Occipital lobe (tissue), 2 donors: ENCODE data around the gene AGO3. TPM values are rescaled to one million over a fixed set of nuclear protein-coding genes. Genes with fewer than 3 reads are reported as not detected.
"Not testable (repeated sequence)": the region's sequence is repeated elsewhere in the genome, so short reads cannot be mapped to it uniquely, and the experiment has no call there.

Experiments used
- DNase-seq: peaks from one replicate; lab custom pipeline; 2025; lab: John Stamatoyannopoulos, UW
- total RNA-seq: library from RNA; depleted of rRNA; stranded (reverse); fragments of >200 nt; gene quantifications from one replicate; pipeline ENCODE4 v1.2.3, GENCODE V29; 2014

Gene AGO3
- total RNA-seq, 1 donor from 2014 or later: 28.1 TPM

DNA sequence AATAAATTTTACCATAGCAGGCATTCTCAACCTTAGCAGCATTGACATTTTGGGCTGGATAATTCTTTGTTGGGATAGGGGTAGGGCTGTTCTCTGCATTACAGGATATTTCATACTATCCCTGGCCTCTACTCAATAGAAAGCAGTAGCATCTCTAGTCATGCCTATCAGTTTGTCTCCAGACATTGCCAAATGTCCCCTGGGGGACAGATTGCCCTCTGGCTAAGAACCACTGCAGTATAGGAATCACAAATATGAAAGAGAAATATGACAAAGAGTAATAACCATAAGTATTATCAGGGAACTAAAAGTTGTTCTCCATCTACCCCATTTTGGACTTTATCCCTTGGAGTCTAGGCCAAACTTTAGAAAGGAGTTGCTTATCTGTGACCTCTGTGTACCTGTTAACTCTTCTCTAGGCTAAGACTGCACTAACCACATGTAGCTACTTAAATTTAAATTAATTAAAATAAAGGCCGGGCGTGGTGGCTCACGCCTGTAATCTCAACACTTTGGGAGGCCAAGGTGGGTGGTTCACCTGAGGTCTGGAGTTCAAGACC, 76.1 kb downstream of the AGO3 start:
- no peak for DNase-seq

DNA sequence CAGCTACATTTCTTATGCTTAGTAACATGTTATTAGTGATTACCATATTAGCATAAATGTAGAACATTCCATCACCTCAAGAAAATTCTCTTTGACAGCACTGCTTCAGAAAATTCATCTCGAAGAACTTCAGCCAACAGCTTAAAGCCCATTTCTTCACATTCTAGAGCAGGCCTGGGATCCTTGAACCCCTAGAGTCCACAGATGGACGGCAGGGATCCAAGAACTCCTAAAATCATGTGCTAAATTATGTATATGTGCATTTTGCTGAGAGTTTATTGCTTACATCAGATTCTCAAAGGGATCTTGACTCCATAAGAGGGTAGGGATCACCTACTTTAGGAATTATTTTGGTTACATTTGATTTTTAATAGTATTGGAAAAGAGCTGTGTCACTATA, 76.8 kb downstream of the AGO3 start:
- DNase-seq: no peak

DNA sequence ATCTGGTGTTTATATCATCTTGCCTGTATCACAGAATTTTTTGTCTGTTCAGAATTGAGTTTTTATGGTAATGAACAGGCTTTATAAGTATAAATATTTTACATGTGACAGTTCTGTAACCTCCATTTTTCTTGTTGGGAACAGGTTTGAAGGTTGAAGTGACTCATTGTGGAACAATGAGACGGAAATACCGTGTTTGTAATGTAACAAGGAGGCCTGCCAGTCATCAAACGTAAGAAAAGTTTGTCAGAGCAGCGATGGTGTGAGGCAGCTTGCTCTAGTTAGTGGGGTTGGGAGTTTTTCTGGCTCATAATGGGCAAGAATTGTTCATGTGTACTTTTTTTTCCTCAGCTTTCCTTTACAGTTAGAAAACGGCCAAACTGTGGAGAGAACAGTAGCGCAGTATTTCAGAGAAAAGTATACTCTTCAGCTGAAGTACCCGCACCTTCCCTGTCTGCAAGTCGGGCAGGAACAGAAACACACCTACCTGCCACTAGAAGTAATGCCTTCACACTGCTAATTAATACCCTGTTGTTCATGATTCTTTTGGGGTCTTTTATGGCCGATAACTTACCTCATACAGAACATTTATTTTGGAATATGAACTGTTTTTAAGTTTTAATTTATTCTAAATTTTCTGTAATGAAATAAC, 77.8 kb downstream of the AGO3 start:
- DNase-seq: no peak

DNA sequence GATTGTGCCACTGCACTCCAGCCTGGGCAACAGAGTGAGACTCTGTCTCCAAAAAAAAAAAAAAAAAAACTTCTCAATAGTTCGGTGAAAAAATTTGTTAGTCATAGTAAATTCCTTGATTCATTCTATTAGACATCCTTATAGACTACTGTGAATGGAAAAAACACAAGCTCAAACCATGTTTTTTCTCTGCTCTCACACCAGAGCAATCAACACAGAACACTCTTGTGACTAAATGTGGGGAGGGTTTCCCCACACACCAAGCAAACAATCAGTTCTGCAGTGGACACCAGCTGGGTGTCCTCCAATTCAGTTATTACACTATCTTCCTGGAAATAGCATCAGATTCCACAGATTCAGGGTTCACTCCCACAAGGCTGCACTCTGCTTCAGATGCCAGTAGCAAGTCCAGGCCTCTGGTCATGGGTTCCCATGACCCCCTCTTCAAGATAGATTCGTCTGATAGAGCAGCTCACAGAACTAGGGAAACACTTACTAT, 83.9 kb downstream of the AGO3 start:
- no peak for DNase-seq

DNA sequence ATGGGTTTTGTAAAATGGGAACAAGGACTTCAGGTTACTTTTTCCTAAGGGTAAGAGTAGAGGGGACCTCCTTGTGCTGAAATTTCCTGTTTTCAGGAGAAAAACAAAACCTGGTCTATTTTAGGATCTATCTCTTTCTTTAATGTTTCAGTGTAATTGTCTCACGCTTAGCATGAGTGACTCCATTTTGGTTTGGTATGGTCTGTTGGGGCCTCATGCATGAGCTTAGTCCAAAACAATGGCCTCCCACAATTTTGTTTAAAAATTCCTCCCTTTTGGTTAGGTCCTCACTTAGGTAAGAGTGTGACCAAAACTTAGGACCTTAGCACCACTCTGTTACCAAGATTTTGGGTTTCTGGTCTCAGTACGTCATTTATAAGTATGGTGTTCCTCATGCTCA, 85.8 kb downstream of the AGO3 start:
- DNase-seq: no peak

DNA sequence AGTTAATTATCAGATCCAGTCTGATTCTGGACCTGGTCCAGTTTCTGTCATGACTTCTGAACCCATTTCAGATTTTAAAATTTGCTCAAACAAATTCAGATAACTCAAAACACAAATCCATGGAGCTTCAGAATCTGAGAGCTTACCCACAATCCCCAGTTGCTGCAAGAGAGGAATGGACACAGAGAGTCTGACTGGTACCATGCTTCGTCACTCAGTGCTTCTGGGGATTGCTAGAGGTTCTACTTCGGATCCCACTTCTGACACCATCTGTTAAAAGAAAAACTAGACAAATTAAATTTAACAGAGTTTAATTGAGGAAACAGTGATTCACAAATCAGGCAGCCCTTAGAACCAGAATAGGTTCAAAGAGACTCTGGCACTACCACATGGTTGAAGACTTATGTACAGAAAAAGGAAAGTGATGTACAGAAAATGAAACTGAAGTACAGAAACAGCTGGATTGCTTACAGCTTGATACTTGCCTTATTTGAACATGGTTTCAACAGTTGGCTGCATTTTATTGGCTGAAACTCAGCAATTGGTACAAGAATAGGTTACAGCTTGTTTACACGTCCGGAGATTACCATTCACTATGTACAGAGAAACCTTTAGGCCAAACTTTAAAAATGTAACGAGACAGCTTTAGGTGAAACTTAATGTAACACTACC, 92.3 kb downstream of the AGO3 start:
- no peak for DNase-seq

DNA sequence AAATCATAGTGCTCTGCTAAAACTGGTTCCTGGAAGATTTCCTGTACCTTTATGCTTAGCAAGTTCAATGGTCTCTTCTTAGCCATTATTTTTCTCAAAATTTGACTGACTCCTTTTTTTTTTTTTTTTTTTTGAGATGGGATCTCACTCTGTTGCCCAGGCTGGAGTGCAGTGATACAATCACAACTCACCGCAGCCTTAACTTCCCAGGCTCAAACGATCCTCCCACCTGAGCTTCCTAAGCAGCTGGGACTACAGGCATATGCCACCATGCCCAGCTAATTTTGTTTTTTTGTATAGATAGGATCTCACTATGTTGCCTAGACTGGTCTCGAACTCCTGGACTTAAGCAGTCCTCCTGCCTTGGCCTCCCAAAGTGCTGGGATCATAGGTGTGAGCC, 93.1 kb downstream of the AGO3 start:
- DNase-seq: not testable (repeated sequence)

DNA sequence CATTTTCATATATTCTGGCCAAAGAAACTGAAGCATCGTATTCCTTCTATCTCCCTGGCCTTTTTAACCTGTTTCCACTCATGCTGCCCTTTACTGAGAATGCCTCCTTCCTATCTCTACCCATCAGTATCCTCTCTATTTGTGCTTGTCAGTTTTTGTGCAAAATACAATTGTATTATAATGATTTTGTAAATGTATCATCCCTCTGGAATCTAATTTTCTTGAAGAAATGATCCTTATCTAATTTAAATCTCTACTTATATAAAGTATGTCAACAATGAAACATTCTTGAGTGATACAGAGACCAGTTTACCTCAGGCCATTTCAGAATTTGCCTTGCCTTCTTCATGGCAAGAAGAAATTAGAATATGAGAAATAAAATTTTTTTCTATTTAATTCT, 93.9 kb downstream of the AGO3 start:
- DNase-seq: no peak

DNA sequence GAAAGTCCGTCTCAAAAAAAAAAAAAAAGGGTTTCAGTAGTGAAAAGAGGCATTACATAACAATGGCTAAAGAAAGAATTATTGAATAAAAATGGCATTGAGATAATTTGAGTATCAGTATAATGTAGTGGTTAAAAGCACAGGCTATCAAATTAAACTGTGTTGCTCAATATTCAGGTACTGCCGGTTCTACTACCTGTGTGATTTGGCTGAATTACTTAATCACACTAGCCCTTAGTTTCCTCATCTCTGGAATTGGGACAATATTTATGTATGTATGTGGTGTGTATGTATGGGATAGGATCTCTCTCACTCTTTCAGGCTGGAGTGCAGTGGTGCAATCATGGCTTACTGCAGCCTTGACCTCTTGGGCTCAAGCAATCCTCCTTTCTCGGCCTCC, 96.9 kb downstream of the AGO3 start:
- no peak for DNase-seq

DNA sequence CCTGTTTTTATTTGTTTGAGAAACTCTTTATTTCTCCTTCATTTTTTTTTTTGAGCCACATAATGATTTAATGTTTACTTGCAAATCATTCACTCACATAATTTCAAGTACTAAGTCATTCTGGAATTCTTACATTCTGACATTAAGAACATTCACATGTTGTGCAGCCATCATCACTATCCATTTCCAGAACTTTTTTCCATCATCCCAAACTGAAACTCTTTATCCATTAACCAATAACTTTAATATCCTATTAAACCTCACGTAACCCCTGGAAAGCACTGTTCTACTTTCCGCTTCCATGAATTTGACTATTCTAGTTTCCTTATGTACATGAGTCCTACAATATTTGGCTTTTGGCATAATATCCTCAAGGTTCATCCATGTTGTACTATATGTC, 100.5 kb downstream of the AGO3 start:
- no peak for DNase-seq

DNA sequence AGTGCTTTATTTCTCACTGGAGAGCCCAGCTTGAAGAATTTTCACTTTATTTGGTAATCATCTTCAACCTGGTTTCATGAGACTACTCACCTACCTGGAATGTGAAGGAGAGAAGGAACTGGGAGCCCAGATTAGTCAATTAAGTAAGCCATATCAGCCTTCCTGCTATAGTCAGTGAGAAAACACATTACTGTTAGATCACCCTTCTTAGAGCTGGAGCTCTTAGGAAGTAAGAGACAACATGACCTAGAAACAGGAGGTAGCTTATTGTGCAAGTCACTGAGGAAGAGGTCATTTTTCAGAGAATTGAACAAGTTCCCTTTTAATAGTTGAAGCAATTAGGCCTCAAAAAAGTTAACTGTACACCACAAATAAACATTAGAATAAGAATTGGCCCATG, 103.8 kb downstream of the AGO3 start:
- DNase-seq: no peak

DNA sequence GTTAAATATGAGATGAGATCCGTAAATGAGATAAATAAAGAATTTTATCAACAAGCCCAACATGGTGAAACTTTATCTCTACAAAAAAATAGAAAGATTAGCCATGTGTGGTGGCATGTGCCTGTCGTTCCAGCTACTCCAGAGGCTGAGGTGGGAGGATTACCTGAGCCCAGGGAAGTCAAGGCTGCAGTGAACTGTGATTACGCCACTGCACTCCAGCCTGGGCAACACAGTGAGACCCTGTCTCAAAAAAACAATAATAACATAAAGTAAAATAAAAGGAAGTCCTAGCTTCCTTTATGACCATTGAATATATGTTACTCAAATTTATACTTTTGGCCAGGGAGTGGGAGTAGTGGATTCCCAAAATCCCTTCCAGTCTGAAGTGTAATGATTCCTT, 104.2 kb downstream of the AGO3 start:
- DNase-seq: no peak

DNA sequence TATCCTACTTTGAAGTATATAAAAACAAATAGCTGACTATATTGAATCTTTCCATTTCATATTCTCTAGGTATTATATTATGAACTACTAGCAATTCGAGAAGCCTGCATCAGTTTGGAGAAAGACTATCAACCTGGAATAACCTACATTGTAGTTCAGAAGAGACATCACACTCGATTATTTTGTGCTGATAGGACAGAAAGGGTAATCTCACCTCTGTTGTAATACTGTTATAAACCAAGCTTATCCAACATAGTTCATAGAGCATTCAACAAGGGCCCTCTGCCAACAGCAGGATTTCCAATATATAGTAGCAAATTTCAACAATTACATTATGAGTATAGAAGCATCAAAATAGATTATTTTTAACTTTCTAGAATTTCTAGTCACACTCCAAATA, 109.3 kb downstream of the AGO3 start:
- no peak for DNase-seq

DNA sequence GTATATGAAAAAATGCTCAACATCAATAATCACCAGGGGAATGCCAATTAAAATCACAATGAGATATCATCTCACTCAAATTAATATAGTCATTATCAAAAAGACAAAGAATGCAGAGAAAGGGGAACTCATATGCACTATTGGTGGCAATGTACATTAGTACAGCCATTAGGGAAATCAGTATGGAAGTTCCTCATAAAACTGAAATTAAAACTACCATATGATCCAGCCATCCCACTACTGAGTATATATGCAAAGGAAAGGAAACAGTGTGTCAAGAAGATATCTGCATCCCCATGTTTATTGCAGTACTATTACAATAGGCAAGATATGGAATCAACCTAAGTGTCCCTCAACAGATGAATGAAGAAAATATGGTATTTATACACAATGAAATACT, 120.9 kb downstream of the AGO3 start:
- DNase-seq: no peak

DNA sequence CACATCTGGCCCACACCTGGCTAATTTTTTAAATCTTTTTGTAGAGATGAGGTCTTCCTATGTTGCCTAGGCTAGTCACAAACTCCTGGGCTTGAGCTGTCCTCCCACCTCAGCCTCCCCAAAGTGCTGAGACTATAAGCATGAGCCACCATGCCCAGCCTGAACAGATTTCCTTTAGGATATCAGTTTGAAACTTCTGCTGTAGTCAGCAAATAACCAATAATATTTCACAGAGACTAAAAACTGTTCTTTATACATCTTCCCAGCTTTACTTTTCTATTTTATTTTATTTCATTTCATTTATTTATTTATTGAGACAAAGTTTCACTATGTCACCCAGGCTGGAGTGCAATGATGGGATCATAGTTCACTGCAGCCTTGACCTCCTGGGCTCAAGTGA, 123.1 kb downstream of the AGO3 start:
- no peak for DNase-seq

DNA sequence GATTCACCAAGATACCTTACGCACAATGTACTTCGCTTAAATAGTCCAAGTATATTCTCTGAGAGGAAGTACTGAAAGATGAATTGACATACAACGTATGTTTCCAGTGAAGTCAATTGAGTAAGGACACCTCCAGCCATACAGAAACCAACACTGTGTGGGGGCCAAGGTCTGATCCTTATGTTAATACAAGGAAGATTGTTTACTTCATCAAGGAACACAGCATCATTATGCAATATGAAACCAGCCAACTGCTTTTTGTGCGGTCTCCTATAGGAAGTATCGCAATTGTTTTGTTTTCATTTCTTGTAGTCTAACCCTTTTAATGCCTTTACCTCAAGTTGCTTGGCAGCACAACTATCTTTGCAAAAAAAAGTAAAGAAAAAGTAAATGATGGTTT, 124.8 kb downstream of the AGO3 start:
- DNase-seq: no peak

DNA sequence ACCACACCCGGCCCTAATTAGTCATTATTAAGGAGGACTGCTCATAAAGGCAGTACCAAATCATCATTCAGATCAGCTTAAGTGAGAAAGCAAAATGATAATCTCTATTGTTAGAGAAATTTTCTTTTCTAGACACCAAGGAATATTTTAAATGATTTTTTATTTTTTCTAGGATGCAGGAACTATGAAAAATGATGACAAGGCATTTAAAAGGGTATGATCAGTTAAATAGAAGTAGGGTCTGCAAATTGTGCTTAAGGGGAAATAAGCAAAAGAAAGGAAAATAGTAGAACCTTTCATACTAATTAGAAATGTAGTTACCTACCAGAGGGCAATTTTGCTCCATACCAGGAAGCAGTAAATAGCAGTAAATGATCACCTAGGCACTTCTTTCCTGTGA, 131.4 kb downstream of the AGO3 start:
- no peak for DNase-seq

DNA sequence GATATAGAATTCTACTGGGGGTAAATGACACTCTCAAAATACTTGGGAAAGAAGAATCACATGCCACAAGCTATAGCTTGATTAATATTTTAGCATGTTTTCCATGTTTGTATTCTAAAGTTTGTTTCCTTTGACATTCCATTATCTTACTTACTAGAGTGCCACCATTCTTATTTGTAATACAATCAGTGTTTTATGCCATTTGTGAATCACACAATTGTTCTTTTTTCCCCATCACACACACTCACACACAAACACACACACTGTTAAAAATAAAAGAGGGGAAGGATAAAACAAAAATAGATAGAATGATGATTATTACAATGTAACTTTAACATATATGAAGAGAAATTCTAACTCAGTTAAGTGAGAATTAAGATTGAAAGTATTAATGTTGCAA, 137.0 kb downstream of the AGO3 start:
- DNase-seq: no peak

DNA sequence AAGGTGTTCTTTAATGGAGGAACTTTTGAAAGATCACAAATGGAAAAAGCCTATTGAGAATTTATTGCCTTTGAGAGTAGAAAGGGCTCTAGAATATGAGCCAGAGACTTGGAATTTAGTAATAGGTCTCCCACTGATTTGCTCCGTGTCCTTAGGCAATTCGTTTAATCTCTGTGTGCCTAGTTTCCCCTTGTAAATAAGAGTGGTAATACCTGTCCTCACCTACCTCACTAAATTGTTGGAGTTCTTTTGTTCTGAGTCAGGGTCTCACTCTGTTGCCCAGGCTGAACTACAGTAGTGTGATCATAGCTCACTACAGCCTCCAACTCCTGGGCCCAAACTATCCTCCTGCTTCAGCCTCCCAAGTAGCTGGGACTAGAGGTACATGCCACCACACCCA, 138.0 kb downstream of the AGO3 start:
- no peak for DNase-seq

DNA sequence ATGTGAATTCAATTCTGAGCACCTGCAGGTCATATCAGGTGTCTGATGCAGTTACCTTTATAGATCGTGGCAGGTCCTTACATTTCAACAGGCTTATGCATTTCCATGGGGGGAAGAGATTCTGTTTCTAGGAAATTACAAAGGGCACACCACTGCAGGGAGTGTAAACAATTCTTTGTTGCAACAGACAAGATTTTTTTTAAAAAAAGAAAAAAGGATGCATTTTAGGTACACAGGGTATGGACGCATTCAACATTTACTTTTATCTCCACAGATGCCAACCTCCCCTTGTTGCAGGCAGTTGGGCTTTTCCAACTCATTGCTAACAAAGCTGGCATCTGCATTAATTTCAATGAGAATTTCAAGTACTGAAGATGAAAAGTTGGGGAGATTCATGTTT, 139.4 kb downstream of the AGO3 start:
- DNase-seq: no peak

DNA sequence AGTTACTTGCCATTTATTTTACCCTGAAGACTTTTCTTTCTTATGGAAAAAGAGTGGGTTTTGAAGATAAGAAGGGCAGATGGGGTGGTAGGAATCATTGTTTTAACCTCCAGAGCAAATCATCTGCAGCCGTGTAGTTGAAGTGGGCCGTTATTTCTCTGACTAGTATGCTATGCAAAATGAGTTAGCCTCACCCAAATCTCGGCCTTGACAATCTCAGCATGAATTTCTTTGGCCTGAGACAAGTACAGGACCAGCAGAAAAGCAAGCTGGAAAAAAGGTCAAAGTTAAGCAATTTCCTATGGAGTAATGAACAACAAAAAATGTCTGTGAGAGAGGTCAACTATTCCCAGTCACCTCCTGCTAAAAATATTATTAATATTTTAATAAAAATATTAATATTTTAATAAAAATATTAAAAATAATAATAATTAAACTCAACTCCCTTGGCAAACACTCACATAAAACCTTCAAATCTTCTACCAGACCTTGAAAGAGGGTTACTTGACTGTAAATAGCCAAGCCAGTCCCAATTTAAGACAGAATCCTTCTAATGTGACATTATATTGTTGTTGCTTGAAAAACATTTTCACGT, 146.2 kb downstream of the AGO3 start:
- DNase-seq: no peak

DNA sequence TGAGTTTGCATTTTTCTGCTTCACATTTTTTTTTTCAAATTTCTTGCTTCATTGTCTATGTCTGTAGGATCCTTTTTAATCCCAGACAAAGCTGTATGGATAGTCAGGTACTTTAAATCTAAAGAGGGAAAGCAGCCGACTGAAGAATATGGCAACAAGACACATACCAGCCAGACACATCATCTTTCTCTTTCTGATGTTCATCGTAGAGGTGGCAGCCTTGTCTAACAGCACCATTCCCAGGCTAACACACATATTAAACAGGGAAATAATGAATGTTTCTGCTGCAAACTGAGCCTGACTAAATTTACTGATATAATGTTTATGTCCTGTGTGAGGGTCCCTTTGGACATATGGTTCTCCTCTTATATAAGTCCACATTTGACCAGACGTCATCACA, 149.3 kb downstream of the AGO3 start:
- no peak for DNase-seq

DNA sequence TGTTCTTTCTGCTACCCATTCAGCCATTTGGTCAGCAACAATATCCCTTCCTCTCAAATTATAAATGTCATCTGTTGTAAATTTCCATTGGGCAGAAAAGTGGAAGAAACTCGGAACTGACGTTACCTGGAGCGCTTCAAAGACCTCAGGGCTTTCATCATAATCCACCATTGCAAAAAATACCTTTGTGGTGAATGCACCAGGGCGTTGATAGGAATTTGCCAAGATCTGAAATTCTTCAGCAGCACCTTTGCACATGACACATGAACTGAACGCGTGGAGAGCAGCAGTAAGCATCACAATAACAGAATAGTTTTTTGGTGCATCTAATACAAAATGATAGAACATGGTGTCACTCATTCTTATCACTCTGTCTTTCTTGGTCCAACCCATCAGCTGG, 149.9 kb downstream of the AGO3 start:
- no peak for DNase-seq
